Lower leg skin (tissue), 3 donors: ENCODE data around the gene VPS29.

ENCODE experiments used
- CTCF ChIP-seq, 3 donors: fragments of 450-650 bp; IDR thresholded peaks; one replicate each; pipeline ENCODE4 v1.5.1; 2016; ENCODE audit warnings: antibody characterized with exemption in 3 of 3, mild to moderate bottlenecking in 3 of 3, moderate library complexity in 2 of 3
- POLR2A ChIP-seq, 2 donors: fragments of 450-650 bp; IDR thresholded peaks; one replicate each; pipeline ENCODE4 v1.6.1; 2016 to 2017; ENCODE audit warnings: antibody characterized with exemption in 2 of 2, mild to moderate bottlenecking in 1 of 2, moderate library complexity in 1 of 2

GRCh38 chr12:110533607-110534006, 31.7 kb upstream of the VPS29 start:
- TF ChIP-seq CTCF (IDR thresholded peaks at IDR 0.05) (no peak), POLR2A (IDR thresholded peaks at IDR 0.05) (no peak)
